ENCODE data around the gene SYNE2.
"Not testable (repeated sequence)": the region's sequence is repeated elsewhere in the genome, so short reads cannot be mapped to it uniquely, and the experiment has no call there.

Gene SYNE2

DNA sequence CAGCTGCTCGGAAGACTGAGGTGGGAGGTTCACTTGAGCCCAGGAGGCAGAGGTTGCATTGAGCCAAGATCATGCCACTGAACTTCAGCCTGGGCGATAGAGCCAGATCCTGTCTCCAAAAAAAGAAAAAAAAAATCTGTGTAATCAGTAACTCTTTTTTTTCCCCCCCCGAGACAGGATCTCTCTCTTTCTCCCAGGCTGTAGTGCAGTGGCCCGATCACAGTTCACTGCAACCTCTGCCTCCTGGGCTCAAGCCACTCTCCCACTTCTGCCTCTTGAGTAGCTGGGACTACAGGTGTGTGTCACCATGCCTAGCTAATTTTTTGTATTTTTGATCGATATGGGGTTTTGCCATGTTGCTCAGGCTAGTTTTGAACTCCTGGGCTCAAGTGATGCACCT is 113.6 kb downstream of the SYNE2 start:
- no peak for DNase-seq

DNA sequence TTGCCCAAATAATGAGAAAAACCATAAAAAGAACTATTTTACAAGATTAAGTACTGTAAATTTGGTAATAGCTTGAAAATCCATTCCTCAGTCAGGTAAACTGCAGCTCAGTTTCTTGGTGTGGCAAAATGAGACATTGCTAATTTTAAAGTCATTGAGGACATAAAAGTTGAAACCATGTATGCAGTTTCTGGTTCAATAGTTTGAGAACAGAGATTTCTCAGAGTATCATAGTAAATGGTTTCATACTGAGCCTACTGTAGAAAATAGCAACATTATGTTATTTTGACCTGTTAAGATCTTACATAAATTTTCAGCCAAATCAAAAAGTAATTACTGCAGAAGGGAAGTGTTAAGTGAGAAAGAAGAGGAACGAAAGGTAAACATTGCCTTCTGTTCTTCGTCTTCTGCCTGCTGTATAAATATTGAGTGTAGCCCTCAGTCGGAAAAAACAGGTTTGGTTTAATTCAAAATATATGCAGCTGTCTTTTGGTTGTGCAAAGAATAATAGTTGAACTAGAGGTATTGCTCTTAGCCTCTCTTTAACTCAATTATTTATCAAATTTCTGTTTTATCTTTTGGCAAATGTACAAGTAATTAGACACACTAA is 119.6 kb downstream of the SYNE2 start:
- DNase-seq, result no peak

DNA sequence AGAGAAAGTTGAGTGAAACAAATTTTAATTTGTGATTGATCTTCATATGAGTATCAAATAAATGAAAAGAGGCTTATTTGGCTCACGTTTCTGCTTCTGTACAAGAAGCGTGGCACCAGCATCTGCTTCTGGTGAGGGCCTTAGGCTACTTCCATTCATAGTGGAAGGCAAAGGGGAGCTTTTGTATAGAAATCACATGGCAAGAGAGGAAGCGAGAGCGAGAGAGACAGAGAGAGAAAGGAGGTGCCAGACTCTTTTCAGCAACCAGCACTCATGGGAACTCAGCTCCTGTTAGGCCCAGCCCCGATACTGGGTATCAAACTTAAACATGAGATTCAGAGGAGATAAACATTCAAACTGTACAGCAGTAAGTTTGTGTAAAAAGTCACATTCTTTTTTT is 121.4 kb downstream of the SYNE2 start:
- DNase-seq, result no peak

DNA sequence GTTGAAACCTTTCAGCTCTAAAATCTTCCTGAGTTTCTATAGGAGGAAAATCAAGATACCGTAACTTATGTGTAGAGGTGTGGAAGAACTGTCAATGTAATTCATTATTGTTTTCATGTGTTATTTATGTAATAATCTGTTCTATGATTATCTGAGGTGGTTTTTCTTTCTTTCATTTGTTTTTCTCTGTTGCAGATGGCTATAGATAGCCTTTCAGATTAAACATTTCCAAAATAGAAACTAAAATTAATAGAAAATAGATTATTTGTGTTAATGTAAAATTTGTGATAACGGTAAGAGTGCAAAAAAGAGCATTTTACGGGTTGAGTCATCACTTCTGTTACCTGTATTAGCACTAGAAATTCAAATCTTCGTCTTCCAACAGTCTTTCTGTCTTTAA is 128.8 kb downstream of the SYNE2 start:
- DNase-seq, result no peak

DNA sequence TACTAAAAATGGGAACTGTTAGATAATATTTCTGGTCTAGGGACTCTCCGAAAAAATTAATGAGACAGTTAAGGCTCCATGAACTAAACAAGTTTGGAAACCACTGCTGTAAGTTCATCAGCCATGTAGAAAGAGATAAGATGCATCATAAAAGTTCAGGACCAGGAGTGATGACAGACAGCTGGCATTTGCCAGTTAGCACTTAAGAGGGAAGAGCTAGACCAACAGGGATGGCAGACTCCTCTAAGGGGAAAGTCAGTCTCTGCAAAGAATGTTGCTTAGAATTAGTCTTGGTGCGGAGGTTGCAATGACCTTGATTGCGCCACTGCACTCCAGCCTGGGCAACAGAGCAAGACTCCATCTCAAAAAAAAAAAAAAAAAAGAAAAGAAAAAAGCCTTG is 129.4 kb downstream of the SYNE2 start:
- no peak for DNase-seq

DNA sequence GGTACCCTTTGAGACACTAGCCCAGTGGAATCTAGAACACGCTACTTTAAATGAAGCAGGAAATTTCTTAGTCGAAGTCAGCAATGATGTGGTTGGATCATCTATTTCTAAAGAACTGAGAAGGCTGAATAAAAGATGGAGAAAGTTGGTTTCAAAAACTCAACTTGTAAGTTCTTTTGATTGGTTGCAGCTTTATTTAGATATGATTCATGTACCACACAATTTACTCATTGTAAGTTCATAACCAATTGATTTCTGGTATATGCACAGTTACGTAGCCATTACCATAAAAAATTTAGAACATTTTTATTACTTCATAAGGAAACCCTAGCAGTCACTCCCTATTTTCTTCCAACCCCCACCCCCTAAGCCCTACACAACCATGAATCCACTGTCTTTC is 129.8 kb downstream of the SYNE2 start:
- no peak for DNase-seq

DNA sequence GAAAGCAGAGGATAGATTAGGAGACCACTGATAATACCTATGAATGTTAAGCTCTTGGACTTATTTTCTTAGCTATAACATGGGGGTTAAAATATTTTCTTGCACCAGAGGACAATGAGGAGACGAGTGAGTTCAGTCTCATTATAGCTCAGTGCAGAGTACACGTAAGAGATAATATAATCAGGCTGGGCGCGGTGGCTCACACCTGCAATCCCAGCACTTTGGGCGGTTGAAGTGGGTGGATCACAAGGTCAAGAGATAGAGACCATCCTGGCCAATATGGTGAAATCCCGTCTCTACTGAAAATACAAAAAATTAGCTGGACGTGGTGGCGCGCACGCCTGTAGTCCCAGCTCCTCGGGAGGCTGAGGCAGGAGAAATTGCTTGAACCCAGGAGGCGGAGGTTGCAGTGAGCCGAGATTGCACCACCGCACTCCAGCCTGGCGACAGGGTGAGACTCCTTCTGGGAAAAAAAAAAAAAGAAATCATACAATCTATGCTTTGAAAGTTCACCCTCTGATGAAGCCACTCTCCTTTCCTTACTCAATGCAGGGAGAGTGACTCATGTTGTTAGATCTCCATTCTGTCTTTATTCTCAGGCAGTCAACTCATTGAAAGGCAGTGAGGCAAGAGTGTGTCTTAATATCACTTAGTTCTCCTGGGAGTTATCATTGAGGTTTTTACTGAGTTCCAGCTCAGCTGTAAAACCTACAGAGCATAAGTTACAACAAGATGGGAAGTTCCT is 134.2 kb downstream of the SYNE2 start:
- no peak for DNase-seq

DNA sequence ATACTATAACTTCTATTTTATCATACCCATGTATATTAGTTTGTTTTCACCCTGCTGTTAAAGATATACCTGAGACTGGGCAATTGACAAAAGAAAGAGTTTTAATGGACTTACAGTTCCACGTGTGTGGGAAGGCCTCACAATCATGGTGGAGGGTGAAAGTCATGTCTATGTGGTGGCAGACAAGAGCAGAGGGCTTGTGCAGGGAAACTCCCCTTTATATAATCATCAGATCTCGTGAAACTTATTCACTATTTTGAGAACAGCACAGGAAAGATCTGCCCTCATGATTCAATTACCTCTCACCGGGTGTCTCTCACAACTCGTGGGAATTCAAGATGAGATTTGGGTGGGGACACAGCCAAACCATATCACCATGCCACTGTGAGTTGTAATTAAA is 135.8 kb downstream of the SYNE2 start:
- DNase-seq, result no peak

DNA sequence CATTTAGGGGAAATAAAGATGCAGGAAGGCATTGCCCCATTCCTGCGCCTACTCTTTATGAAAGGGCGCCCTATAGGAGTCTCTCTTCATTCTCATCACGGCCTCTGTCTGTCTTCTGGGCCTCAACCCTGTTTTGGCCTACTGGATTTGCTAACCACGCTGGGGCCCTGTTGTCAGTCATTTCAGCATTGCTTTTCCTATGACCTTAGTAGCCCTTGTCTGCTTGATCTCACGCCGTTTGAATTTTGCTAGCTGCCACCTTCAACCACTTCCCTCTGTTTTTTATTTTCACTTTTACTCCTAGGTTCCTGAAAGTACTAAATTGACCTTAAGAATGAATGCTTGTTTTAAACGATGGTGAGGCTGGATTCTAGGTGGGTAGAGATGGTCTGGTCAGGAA is 139.0 kb downstream of the SYNE2 start:
- no peak for DNase-seq

DNA sequence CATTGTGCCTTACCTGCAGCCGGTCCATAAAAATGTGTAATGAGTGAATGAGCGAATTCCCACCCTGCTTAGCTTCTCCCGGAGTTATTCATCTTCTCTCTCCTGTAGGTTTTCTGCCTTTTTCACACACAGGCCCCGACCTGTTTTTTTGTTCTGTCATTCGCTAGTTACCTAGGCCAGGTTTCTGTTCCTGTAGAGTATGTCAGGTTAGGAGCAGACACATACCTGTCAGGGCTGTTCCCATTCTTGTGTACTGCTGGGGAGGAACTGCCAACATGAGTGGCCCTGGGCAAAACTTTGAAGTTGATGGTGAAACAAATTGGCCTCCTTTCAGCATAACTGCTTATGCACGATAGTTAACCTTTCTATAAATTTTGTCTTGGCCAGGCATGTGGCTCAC is 140.1 kb downstream of the SYNE2 start:
- DNase-seq, result no peak

DNA sequence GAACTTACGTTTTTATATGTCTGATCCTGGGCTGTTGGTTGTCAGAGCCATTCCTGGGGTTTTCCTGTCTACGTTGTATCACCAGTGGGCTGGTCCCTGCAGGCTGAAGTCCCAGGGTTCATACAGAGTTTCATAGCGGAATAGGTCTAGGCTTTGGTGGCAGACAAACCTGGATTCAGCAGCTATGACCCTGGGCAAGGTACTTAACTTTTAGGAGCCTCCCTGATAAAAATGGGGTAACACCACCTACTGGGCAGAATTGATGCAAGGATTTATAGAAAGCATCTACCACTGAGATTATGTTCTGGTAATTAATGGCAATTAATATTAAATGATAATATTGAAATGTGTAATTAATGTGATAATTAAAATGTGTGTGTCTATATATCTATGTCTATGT is 141.2 kb downstream of the SYNE2 start:
- DNase-seq, result no peak

DNA sequence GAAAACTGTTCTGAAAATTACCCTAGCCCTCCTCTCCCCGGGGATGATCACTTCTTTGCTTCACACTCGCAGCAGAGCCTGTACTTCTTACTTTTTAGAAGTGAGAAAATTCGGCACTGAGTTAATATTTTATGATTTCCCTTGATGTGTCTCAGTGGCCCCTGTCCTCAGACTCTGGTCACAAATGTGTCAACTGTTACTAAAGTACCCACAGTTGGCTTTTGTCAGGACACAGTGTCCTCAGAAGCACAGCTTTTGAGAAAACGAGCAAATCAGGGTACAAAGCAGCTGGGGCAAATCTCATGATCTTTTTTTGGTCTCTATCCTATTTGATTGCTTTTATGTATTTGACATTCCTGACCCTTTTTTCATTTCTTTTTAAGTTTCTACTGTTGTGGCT is 142.5 kb downstream of the SYNE2 start:
- no peak for DNase-seq

DNA sequence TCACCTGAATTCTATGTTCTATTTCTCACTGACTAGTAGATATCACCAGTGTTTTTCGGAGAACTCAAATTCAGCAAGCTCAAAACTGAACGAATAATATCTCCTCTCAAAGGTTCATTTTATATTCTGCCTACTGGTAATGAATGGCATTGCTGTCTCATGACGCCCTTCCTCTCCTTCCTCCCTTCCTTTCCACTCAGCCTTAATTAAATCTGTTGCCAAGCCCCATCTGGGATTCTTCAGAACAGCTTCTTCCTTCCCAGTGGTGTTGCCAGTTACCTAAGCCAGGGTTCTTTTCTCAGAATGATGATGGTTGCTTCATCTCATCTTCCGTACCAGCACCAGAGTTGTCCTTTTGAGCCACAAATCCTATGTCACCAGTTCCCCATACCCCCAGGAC is 143.2 kb downstream of the SYNE2 start:
- no peak for DNase-seq

DNA sequence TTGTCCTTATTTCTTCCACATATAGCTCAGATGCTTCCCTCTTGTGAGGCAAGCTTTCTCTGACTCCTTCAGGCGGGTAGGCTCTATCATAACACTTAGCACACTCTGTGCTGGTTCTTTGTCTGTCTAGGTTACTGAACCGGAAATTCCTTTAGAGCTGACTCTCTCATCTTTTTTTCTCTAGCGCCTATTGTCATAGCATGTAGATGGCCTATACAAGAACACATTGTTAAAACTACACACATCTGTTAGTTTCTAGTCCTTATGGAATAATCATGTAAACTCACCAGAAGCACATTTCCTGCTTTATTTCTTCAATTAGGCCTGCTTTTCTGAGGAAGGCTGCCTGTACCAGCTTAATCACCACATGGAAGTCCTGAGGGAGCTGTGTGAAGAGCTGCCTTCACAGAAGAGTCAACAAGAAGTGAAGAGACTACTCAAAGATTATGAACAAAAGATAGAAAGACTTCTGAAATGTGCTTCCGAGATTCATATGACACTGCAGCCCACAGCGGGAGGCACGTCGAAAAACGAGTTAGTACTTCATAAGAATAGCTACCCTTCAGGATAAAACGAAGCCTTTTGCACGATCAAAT is 143.9 kb downstream of the SYNE2 start:
- DNase-seq, result no peak

DNA sequence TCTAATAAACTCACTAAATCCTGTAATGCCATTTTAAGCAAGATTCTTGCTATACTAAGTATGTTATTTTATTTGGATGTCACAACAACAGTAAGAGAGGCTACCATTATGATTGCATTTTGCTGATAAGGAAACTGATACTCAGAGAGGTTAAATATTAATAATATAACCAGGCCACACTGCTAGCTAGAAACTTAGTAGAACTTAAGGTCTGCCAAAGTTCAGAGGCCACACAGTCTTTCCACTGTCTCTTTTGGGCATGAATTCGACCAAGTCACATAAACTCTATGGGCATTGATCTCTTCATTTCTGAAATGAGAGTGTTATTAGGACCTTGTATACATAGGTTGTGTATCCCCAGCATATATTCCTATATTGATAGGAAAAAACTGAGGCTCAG is 147.9 kb downstream of the SYNE2 start:
- DNase-seq, result no peak

DNA sequence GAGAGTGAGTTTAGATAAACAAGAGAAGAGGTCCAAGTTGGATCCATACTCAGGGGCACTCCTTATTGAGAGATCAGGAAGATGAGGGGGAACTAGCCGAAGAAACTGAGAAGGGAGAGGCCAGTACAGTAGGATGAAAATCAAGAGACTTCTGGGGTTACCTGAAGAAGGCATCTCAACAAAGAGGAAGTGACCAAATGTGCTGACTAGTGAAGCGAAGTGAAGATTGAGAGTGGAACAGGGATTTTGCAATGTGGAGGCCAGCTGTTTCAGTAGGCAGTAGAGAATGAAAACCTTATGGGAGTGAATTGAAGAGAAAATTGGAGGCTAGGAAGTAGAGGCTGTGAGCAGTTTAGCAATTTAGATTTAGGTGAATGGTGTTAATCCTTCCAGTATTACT is 153.0 kb downstream of the SYNE2 start:
- DNase-seq, result no peak

DNA sequence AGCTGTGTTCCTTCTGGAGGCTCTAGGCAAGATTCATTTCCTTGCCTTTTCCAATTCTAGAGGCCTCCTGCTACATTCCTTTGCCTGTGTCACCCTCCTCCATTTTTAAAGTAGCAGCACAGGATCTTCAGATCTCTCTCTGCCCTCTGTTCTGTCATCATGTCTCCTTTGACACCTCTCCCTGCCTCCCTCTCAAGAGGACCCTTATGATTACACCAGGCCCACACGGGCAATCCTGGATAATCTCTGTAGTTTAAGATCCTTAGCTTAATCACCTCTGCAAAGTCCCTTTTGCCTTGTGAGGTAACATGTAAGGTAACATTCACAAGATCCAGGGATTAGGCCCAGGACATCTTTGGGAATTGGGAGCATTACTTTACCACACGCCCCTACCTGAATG is 155.2 kb downstream of the SYNE2 start:
- DNase-seq, result no peak

DNA sequence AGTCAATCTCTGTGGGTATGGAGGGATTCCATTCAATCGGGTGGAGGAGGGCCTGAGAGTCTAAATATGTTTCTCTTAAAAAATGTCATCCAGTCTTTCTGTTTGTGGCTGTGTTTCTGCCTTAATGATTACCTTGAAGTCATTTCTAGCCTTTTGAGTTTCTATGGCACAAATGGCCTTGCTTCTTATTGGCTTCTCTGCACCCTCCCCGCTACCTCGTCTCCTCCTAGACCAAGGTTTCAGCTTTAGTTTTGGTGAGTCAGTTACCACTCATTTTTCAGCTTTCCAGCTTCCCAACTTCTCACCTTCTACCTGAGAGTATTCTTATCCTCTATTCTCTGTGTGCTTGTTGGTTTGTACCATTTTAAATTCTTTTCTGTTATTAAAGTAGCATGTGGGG is 159.2 kb downstream of the SYNE2 start:
- no peak for DNase-seq

DNA sequence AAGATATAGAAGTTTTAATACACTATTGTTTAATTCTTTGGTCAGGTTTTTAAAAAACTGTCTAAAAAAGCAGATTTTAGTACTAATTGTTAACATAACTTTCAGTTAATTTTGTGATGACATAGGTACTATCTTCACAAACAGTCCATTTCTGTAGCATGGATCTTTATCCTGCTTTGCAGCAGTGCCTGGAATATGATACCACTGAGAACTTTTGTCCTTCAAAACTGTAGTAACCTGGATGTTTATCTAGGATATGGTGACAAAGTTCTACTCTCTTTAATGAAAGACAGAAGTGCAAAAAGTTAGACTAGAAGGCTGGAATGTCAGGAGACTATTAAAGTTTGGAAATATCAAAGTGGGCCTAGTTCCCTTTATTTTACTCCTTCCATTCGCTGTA is 159.9 kb downstream of the SYNE2 start:
- no peak for DNase-seq

DNA sequence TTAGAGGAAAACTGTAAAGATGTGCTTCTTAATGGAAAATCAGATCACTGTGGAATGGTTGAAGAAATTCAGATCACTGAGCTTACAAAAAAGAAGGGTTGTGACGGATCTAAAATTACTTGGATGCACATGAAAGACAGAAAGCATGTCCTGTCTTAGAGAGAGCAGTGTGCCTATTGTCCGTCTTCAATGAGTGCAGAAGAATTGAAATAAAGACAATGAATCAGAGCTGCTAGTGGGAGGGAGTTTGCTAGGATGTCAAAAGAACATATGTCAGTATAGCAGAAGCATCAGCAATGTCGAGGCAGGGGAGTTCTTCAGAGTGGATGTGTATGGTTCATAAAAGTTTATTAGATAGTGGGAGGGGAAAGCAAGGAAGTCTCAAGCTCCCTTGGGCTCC is 172.7 kb downstream of the SYNE2 start:
- no peak for DNase-seq

DNA sequence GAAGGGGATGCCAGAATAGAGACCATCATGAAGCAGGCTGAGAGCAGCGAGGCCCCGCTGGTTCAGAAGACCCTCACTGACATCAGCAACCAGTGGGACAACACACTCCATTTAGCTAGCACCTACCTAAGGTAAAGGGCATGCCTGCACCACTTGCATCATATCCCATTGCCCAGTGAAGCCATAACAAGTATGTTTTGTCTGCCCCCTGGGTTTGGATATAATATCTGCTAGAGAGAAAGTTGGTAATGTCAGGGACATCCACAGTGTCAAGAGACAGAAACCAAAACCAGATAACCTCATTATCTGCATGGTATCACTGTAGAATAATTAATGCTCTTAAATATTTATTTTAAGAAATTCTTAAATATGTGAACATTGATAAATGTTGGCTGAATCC is 173.8 kb downstream of the SYNE2 start:
- no peak for DNase-seq

DNA sequence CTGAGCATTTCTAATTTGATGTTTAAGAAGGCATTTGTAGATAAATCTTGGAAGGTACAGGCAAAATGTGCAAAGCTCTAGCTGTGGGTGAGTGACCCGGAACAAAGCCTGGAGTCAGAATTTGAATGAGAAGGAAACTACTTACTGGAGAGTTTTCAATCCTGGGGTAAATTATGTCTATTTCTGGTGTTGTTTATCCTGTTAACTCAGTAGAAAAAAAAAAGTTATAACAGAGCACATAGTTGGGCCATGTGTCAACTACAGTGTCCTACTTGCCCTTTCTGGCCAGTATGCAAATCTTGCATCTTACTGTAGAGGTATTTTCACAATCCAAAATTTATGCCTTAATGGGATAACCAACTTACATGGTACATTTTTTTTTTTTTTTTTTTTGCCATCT is 182.3 kb downstream of the SYNE2 start:
- DNase-seq, result no peak

DNA sequence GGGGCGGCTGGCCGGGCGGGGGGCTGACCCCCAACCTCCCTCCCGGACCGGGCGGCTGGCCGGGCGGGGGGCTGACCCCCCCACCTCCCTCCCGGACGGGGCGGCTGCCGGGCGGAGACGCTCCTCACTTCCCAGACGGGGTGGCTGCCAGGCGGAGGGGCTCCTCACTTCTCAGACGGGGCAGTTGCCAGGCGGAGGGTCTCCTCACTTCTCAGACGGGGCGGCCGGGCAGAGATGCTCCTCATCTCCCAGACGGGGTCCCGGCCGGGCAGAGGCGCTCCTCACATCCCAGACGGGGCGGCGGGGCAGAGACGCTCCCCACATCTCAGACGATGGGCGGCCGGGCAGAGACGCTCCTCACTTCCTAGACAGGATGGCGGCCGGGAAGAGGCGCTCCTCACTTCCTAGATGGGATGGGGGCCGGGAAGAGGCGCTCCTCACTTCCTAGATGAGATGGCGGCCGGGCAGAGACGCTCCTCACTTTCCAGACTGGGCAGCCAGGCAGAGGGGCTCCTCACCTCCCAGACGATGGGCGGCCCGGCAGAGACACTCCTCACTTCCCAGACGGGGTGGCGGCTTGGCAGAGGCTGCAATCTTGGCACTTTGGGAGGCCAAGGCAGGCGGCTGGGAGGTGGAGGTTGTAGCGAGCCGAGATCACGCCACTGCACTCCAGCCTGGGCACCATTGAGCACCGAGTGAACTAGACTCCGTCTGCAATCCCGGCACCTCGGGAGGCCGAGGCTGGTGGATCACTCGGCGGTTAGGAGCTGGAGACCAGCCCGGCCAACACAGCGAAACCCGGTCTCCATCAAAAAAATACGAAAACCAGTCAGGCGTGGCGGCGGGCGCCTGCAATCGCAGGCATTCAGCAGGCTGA is 185.3 kb downstream of the SYNE2 start:
- DNase-seq, result not testable (repeated sequence)

Data from CD4-positive, alpha-beta T cell treated with Interferon gamma for 1 hour (primary cell).